Heart right ventricle (tissue), 16 donors: Measurements from ENCODE around the gene MAGI3. TPM values are rescaled to one million over a fixed set of nuclear protein-coding genes. Genes with fewer than 3 reads are reported as not detected.

Experiments used
- ATAC-seq, 8 donors: fragments of 200-7000 bp; cut with Tn5 transposase; one replicate each; pipeline ENCODE4 v1.9.1; 2020; ENCODE audit warnings: mild to moderate bottlenecking in 8 of 8, moderate library complexity in 8 of 8, moderate number of reproducible peaks in 1 of 8
- DNase-seq, 2 donors: peaks; one replicate each; pipeline ENCODE4 v3.0.0-alpha.2; 2020
- H3K27ac ChIP-seq, 10 donors: fragments of 200-600 bp; sonication (generic) in 2 of 10; one replicate each; pipeline versions ENCODE4 v1.5.0 to v1.8.0; 2020 to 2022; ENCODE audit warnings: mild to moderate bottlenecking in 3 of 10
- H3K27me3 ChIP-seq, 7 donors: fragments of 200-600 bp; one replicate each; pipeline ENCODE4 v1.8.0; 2021 to 2022; ENCODE audit warnings: mild to moderate bottlenecking in 2 of 7
- H3K36me3 ChIP-seq, 9 donors: fragments of 200-600 bp; sonication (generic) in 1 of 9; one replicate each; pipeline versions ENCODE4 v1.5.0 to v1.8.0; 2020 to 2022; ENCODE audit warnings: mild to moderate bottlenecking in 2 of 9
- H3K4me1 ChIP-seq, 9 donors: fragments of 200-600 bp; sonication (generic) in 1 of 9; one replicate each; pipeline versions ENCODE4 v1.5.0 to v1.8.0; 2020 to 2022; ENCODE audit warnings: mild to moderate bottlenecking in 4 of 9
- H3K4me3 ChIP-seq, 10 donors: fragments of 200-600 bp; sonication (generic) in 2 of 10; one replicate each; pipeline versions ENCODE4 v1.5.0 to v1.8.0; 2020 to 2022; ENCODE audit warnings: mild to moderate bottlenecking in 7 of 10, moderate library complexity in 2 of 10
- H3K9me3 ChIP-seq, 11 donors: fragments of 200-600 bp in 10 of 11; sonication (generic) in 2 of 11; one replicate each; pipeline versions ENCODE4 v1.5.0 to v1.8.0; 2013 to 2022; ENCODE audit warnings: mild to moderate bottlenecking in 2 of 11, control low read depth in 1 of 11, moderate library complexity in 1 of 11
- CTCF ChIP-seq, 9 donors: fragments of 200-600 bp; sonication (generic) in 2 of 9; IDR thresholded peaks; one replicate each; pipeline versions ENCODE4 v1.5.0 to v1.8.0; 2021 to 2022; ENCODE audit warnings: antibody characterized with exemption in 9 of 9, mild to moderate bottlenecking in 5 of 9, moderate library complexity in 1 of 9
- WGBS, 2 donors: extraction: QIAGEN DNeasy Blood & Tissue Kit; methylation state at CpG; one replicate each; pipeline ENCODE4 v1.1.7; 2013; ENCODE audit warnings: inconsistent platforms in 1 of 2; 5-methylcytosine and 5-hydroxymethylcytosine counted together
- intact Hi-C, 10 donors: fragments of 100-400 bp; cut with DNase I; formaldehyde crosslinking; loops; one replicate each; pipeline versions ENCODE4 v1.11.1 to v1.14.2; 2022
- polyA plus RNA-seq, 2 donors: library from polyadenylated mRNA; stranded (reverse); fragments of 200-250 nt; gene quantifications; one replicate each; pipeline ENCODE4 v1.2.3, GENCODE V29; 2013
- total RNA-seq, 10 donors: library from RNA; stranded (reverse); fragmentation: NEBNext Ultra II Directional in 3 of 10; extraction: Animal tissue kit (Norgen Biotek cat#: 25700) in 3 of 10; gene quantifications; one replicate each; pipeline versions ENCODE4 v1.2.1 to v1.2.4, GENCODE V29; 2021 to 2023
- donor health status: Arrhythmogenic right ventricular cardiomyopathy.
- donor health status: ischemic (EF 13 %, LVEDD 7.1; RV severe dilation, severe dysfunction).
- donor health status: healthy with polysubstance abuse.
- donor health status: DM: no; HTN: yes; CAD: no.
- donor health status: DM: no; HTN: no; CAD: no.
- donor health status: ischemic (EF 25% LVEDD 6.9; RV normal size, moderate dysfunction).
- donor health status: ischemic (EF 25% LVEDD 5.7; RV mildly dilated, moderate dysfunction).
- donor health status: healthy.
- donor health status: DM: yes; HTN: yes; CAD: no.
- donor health status: Ischemic cardiomyopathy.
- donor health status: ischemic (EF 35%, LVEDD 5.7; RV mildly dilated, moderate dysfunction).
- donor health status: nonischemic (EF 11% LVEDD 7.7; RV severe dilation, severe dysfunction).
- donor health status: DM: yes; HTN: yes; CAD: no.
- donor health status: PGD.
- donor health status: ischemic (EF 29% LVEDD 5.4; RV normal size, mild dysfunction).
- donor health status: nonischemic (EF 23%, LVEDD 6.1; RV moderate dilation, normal function).

The MAGI3 gene
- total and polyA plus RNA-seq, 12 donors: 2.2 to 9.4 (median 7.5) TPM

- no peak for TF ChIP-seq CTCF (IDR thresholded peaks at IDR 0.05)
- H3K4me3 ChIP-seq: no peak overlapping the region
- 63 to 71% methylated on average over 3 of the region's 3 CpGs for WGBS, 2 donors
- no peaks in the 10 kb centered on the region for H3K4me1 ChIP-seq
- DNase-seq (no peak), ATAC-seq (peak in 1 of 8 donors; percentile 38)
- H3K9me3 ChIP-seq: peaks cover 0 to 8% (median 0%) of the 10 kb centered on the region in 11 donors
- H3K27ac ChIP-seq: no peak overlapping the region
- peaks cover 0 to 6% (median 0%) of the 10 kb centered on the region in 9 donors for H3K36me3 ChIP-seq
- H3K27me3 ChIP-seq: no peaks in the 10 kb centered on the region
- intact Hi-C loops: no loop called here
These were observed 218.1 kb downstream of the MAGI3 start for GRCh38 chr1:113608399-113608798.

GRCh38 chr1:113610372-113610771, 220.1 kb downstream of the MAGI3 start:
- Histone ChIP-seq H3K27me3 (no peaks in the 10 kb centered on the region), H3K4me3 (no peak overlapping the region), H3K9me3 (no peaks in the 10 kb centered on the region), H3K27ac (no peak overlapping the region), H3K36me3 (peaks cover 0 to 6% (median 0%) of the 10 kb centered on the region in 9 donors), H3K4me1 (peaks cover 0 to 13% (median 9%) of the 10 kb centered on the region in 9 donors)
- ATAC-seq (no peak), DNase-seq (no peak)
- 91 to 92% methylated on average over 5 of the region's 5 CpGs for WGBS, 2 donors
- intact Hi-C loops: no loop called here
- TF ChIP-seq CTCF (IDR thresholded peaks at IDR 0.05): no peak

GRCh38 chr1:113615425-113615824, 225.1 kb downstream of the MAGI3 start:
- intact Hi-C loops: no loop called here
- TF ChIP-seq CTCF (IDR thresholded peaks at IDR 0.05): no peak
- no peaks in the 10 kb centered on the region for H3K9me3 ChIP-seq
- H3K27me3 ChIP-seq: no peaks in the 10 kb centered on the region
- peaks cover 0 to 13% (median 2%) of the 10 kb centered on the region in 9 donors for H3K36me3 ChIP-seq
- peak overlapping the region in 1 of 10 donors; percentile 7 for H3K27ac ChIP-seq
- ATAC-seq: no peak
- no peak overlapping the region for H3K4me3 ChIP-seq
- H3K4me1 ChIP-seq: peaks cover 0 to 35% (median 11%) of the 10 kb centered on the region in 9 donors
- DNase-seq: no peak

- Histone ChIP-seq H3K9me3 (no peaks in the 10 kb centered on the region), H3K4me1 (peaks cover 0 to 35% (median 11%) of the 10 kb centered on the region in 9 donors), H3K36me3 (peaks cover 0 to 18% (median 0%) of the 10 kb centered on the region in 9 donors), H3K27me3 (no peaks in the 10 kb centered on the region), H3K4me3 (no peak overlapping the region), H3K27ac (no peak overlapping the region)
- DNase-seq (no peak), ATAC-seq (no peak)
- WGBS, 2 donors: 68 to 69% methylated on average over 4 of the region's 4 CpGs
- intact Hi-C loops: no loop called here
- TF ChIP-seq CTCF (IDR thresholded peaks at IDR 0.05): no peak
These were observed 225.8 kb downstream of the MAGI3 start for GRCh38 chr1:113616156-113616555.
